SK-N-SH treated with all-trans-retinoic acid at 6 μM for 48 hours (cell line): Measurements from ENCODE around the gene FAM117A.

Experiments
- ARNTL ChIP-seq: fragments of 450-650 bp; formaldehyde crosslinking; IDR thresholded peaks from 2 replicates; pipeline ENCODE4 v1.5.0; 2020; ENCODE audit warnings: low read depth, mild to moderate bottlenecking, moderate library complexity, borderline replicate concordance
- ESRRG ChIP-seq: fragments of 250-450 bp; sonication (Bioruptor Pico); IDR thresholded peaks from 2 replicates; pipeline ENCODE4 v1.6.1; 2021; ENCODE audit warnings: mild to moderate bottlenecking
- GLIS3 ChIP-seq: fragments of 250-450 bp; sonication (Bioruptor Pico); IDR thresholded peaks from 2 replicates; pipeline ENCODE4 v1.5.0; 2020; ENCODE audit warnings: mild to moderate bottlenecking, moderate library complexity
- PATZ1 ChIP-seq: fragments of 250-450 bp; sonication (Bioruptor Pico); IDR thresholded peaks from 2 replicates; pipeline ENCODE4 v1.8.0; 2020; ENCODE audit warnings: mild to moderate bottlenecking, moderate library complexity, borderline replicate concordance
- RARB ChIP-seq: fragments of 250-450 bp; sonication (Bioruptor Pico); IDR thresholded peaks from 2 replicates; pipeline ENCODE4 v1.8.0; 2021; ENCODE audit warnings: mild to moderate bottlenecking, moderate library complexity
- TCF4 ChIP-seq: fragments of 250-450 bp; sonication (Bioruptor Pico); IDR thresholded peaks from 2 replicates; pipeline ENCODE4 v1.8.0; 2021; ENCODE audit warnings: mild to moderate bottlenecking, moderate library complexity, borderline replicate concordance
- ZFP30 ChIP-seq: fragments of 450-650 bp; formaldehyde crosslinking; IDR thresholded peaks from 2 replicates; pipeline ENCODE4 v1.5.0; 2022; ENCODE audit warnings: mild to moderate bottlenecking, moderate library complexity
- ZNF565 ChIP-seq: fragments of 450-650 bp; formaldehyde crosslinking; conservative IDR thresholded peaks from 2 replicates; pipeline ENCODE4 v1.5.0; 2020; ENCODE audit warnings: low read depth, mild to moderate bottlenecking, moderate library complexity
- TF ChIP-seq, protein P1 (sequence below): fragments of 250-450 bp; sonication (Bioruptor Pico); IDR thresholded peaks from 2 replicates; pipeline ENCODE4 v1.5.1; 2020; ENCODE audit warnings: low read depth, mild to moderate bottlenecking, moderate library complexity

DNA sequence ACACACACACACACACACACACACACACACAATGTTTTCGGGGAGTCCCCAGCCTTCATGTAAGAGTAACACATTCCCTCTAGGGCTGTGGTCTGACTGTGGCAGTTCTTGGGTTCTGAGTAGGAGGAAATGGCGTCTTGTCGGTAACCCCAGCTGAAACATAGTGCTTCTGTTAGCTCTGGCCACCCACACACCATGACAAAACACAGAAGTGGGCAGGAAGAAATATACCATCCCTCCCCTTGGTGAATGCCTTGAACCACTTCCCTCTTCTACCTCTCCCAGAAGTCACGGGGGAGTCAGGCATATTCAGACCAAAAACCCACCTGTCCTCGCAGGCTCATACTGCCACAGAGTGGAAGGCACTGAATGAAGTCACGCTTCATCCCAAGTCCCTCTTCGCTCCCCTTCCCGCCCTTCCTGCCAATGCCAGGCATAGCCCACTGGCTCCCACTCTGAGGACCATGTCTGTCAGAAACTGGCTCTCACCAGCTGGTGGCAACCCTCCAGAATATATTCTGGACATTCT lies 67.6 kb downstream of the FAM117A start:
- no peak for TF ChIP-seq RARB (CRISPR knock-in tag)
- no peak for TF ChIP-seq ESRRG (CRISPR knock-in tag)
- TF ChIP-seq GLIS3 (CRISPR knock-in tag): no peak
- TF ChIP-seq, protein P1, sequence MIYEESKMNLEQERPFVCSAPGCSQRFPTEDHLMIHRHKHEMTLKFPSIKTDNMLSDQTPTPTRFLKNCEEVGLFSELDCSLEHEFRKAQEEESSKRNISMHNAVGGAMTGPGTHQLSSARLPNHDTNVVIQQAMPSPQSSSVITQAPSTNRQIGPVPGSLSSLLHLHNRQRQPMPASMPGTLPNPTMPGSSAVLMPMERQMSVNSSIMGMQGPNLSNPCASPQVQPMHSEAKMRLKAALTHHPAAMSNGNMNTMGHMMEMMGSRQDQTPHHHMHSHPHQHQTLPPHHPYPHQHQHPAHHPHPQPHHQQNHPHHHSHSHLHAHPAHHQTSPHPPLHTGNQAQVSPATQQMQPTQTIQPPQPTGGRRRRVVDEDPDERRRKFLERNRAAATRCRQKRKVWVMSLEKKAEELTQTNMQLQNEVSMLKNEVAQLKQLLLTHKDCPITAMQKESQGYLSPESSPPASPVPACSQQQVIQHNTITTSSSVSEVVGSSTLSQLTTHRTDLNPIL (CRISPR knock-in tag): no peak
- TF ChIP-seq TCF4: no peak
- no peak for TF ChIP-seq ARNTL (CRISPR knock-in tag)
- no peak for TF ChIP-seq ZFP30 (CRISPR knock-in tag)
- TF ChIP-seq PATZ1 (CRISPR knock-in tag): no peak
- no peak for TF ChIP-seq ZNF565 (CRISPR knock-in tag)
